ENCODE measurements around the gene TEAD4.

GRCh38 chr12:3036901-3037600, 77.9 kb downstream of the TEAD4 start:
- TF ChIP-seq CTCF (conservative IDR thresholded peaks at IDR 0.05; ENCODE audit: low read length) (no peak), EZH2phosphoT487 (IDR thresholded peaks at IDR 0.05; ENCODE audit: borderline replicate concordance, low read depth, low read length) (no peak)

Measured in OCI-LY7 (cell line).